DMS53 treated with DMSO at 0.1 percent for 48 hours (cell line): ENCODE results near the gene EHBP1L1.

Experiments used
- DNase-seq: peaks from one replicate; lab custom pipeline; 2025; ENCODE audit not compliant: unreplicated experiment; lab: John Stamatoyannopoulos, UW

Gene EHBP1L1

GRCh38 chr11:65592858-65593517, 17.1 kb downstream of the EHBP1L1 start:
- no peak for DNase-seq

- DNase-seq = peak; percentile 18
Observed at GRCh38 chr11:65593518-65594414, 17.9 kb downstream of the EHBP1L1 start.

GRCh38 chr11:65595131-65595530, 19.3 kb downstream of the EHBP1L1 start:
- no peak for DNase-seq

- no peak for DNase-seq
Observed at GRCh38 chr11:65595543-65596281, 19.9 kb downstream of the EHBP1L1 start, which contains the start of gene KCNK7. Gene KCNK7, minus strand, starts transcription at chr11:65595800. Its CDS starts 28 bp downstream, at chr11:65595772.

- no peak for DNase-seq
Observed at GRCh38 chr11:65596520-65596919, 20.7 kb downstream of the EHBP1L1 start.

GRCh38 chr11:65598258-65598699, 22.4 kb downstream of the EHBP1L1 start:
- DNase-seq = no peak

- no peak for DNase-seq
Observed at GRCh38 chr11:65599216-65599954, 23.5 kb downstream of the EHBP1L1 start.

- DNase-seq = no peak
Observed at GRCh38 chr11:65599955-65600246, 24.0 kb downstream of the EHBP1L1 start.

GRCh38 chr11:65604258-65604657, 28.4 kb downstream of the EHBP1L1 start:
- DNase-seq = no peak

GRCh38 chr11:65606876-65607613, 31.2 kb downstream of the EHBP1L1 start:
- DNase-seq = peak; percentile 34

GRCh38 chr11:65607614-65608426, 32.0 kb downstream of the EHBP1L1 start:
- no peak for DNase-seq

- no peak for DNase-seq
Observed at GRCh38 chr11:65609229-65609628, 33.4 kb downstream of the EHBP1L1 start.

- no peak for DNase-seq
Observed at GRCh38 chr11:65609665-65610064, 33.8 kb downstream of the EHBP1L1 start.

GRCh38 chr11:65610404-65610803, 34.6 kb downstream of the EHBP1L1 start:
- no peak for DNase-seq

GRCh38 chr11:65611028-65611757, 35.3 kb downstream of the EHBP1L1 start:
- DNase-seq = no peak

- no peak for DNase-seq
Observed at GRCh38 chr11:65611758-65612603, 36.1 kb downstream of the EHBP1L1 start.

GRCh38 chr11:65612691-65613090, 36.8 kb downstream of the EHBP1L1 start:
- DNase-seq = no peak
